ENCODE measurements around the gene SPOUT1. TPM values are rescaled to one million over a fixed set of nuclear protein-coding genes. Genes with fewer than 3 reads are reported as not detected.
"Not testable (repeated sequence)": the region's sequence is repeated elsewhere in the genome, so short reads cannot be mapped to it uniquely, and the experiment has no call there.

Gene SPOUT1
- total RNA-seq, 5 donors from 2014 or later (not counting 1 experiment from before 2014, with no cell fraction given) = 43.7 to 89.4 (median 82.6) TPM

DNA sequence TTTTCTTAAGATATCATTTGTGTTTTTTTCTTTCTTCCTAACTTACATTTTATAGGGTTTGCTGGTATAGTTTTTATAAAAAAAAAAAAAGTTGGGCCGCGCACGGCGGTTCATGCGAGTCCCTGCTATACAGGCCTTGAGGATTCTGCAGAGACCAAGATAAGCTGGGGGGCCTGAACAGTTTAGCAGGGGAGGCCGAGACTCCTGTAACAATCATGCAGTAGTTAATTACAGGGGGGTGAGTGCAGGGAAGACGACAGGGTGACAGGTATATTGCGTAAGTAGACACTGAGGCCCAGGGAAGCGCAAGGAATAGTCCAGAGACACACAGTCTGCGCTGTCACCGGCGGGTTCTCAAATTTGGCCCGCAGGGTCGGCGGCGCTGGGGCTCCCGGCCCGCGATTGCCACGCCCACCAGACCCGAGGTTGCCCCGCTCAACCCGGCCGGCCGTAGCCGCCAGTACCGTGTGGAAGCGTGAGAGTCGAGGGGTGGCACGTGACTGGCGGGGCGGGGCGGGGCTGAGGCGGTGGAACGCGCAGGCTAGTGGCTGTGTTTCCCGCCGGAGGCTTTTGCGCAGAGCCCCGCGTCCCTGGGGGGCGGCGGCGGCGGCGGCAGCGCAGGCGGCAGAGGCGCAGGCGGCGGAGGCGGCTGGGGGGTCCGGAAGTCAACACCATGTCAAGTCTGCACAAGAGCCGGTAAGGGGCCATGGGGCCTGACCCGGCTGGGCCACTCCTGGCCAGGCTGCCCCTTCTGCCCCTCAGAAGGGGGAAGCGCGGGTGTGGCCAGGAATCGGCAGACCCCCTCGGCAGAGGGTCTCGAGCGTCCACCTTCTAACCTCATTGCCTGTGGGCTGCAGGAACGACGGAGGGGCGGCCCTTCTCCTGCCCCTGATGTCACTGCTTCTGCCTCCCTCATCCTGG, 42.7 kb downstream of the SPOUT1 start, which contains the start of gene TBC1D13:
Gene TBC1D13, plus strand, starts transcription at position 573 of the 921 bp plus-strand sequence. Its CDS starts 101 bp downstream, at position 674.
- Histone ChIP-seq H3K27ac (ENCODE audit: low read length) (peak within 1 kb of the TSS; percentile 73), H3K36me3 (ENCODE audit: control insufficient read depth in 2 of 2, extremely low read depth in 1 of 2, insufficient read depth in 1 of 2, low read length in 1 of 2) (peaks cover 13 to 23% of the 10 kb centered on the region in 2 donors), H3K27me3 (replicated peaks in 1 of 2; ENCODE audit: control insufficient read depth in 2 of 2, extremely low read depth in 1 of 2, insufficient read depth in 2 of 2, low read length in 1 of 2) (no peaks in the 10 kb centered on the region), H3K4me1 (ENCODE audit: control insufficient read depth in 1 of 2, extremely low read depth in 1 of 2, insufficient read depth in 2 of 2, low read length in 2 of 2) (peaks cover 10 to 24% of the 10 kb centered on the region in 2 experiments), H3K4me3 (ENCODE audit: control insufficient read depth in 1 of 2, extremely low read depth in 1 of 2, low read length in 1 of 2) (peak within 1 kb of the TSS; percentile 84 to 96), H3K9me3 (no peaks in the 10 kb centered on the region)
- DNase-seq (peak; percentile 77 to 94 (median 88)), ATAC-seq (replicated peaks in 1 of 4) (peak; percentile 95 to 97 (median 96))
- 8% methylated on average over 61 of the region's 64 CpGs for WGBS (ENCODE audit: insufficient coverage)
- CTCF ChIA-PET = interaction anchor here in 1 of 2 donors (0.7 kb wide), 1 partner anchor 1003 kb away, joined by 3 read pairs; no protein-coding TSS in a partner anchor
- POLR2A ChIA-PET = no interaction called here
- peak within 1 kb of the TSS; percentile 89 to 97 (median 91) for H3K4me3 Mint-ChIP-seq
- no peaks in the 10 kb centered on the region for H3K27me3 Mint-ChIP-seq
- peaks cover 16 to 28% (median 21%) of the 10 kb centered on the region in 3 donors for H3K4me1 Mint-ChIP-seq
- no peaks in the 10 kb centered on the region for H3K9me3 Mint-ChIP-seq
- peak within 1 kb of the TSS; percentile 91 to 92 for H3K27ac Mint-ChIP-seq
- peaks cover 10% of the 10 kb centered on the region for H3K36me3 Mint-ChIP-seq

DNA sequence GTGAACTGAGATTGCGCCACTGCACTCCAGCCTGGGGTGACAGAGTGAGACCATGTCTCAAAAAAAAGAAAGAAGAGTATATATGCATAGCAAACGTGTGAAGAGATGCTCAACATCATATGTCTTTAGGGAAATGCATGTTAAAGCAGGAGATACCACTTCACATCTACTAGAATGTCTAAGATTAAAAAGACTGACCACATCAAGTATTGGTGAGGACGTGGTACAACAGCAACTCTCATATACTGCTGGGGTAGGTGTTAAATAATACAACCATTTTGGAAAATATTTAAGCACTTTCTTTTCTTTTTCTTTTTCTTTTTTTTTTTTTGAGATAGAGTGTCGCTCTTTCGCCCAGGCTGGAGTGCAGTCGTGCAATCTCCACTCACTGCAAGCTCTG, 44.2 kb downstream of the SPOUT1 start:
- ChIA-PET POLR2A (interaction anchor here in 1 of 2 donors (0.6 to 0.7 kb wide), 3 partner anchors 61 to 132 kb away, joined by 3 to 6 read pairs (median 4); no protein-coding TSS in a partner anchor), CTCF (interaction anchor here in 1 of 2 donors (0.6 kb wide), 2 partner anchors 13 to 78 kb away, joined by 4 to 9 read pairs; no protein-coding TSS in a partner anchor)
- peaks cover 0 to 4% (median 2%) of the 10 kb centered on the region in 3 donors for H3K9me3 Mint-ChIP-seq
- peaks cover 6% of the 10 kb centered on the region for H3K36me3 Mint-ChIP-seq
- WGBS (ENCODE audit: insufficient coverage) = no CpG with 5 or more reads among the region's 6 CpGs
- Histone ChIP-seq H3K4me1 (ENCODE audit: control insufficient read depth in 1 of 2, extremely low read depth in 1 of 2, insufficient read depth in 2 of 2, low read length in 2 of 2) (peaks cover 10 to 24% of the 10 kb centered on the region in 2 experiments), H3K4me3 (ENCODE audit: control insufficient read depth in 1 of 2, extremely low read depth in 1 of 2, low read length in 1 of 2) (no peak overlapping the region), H3K36me3 (ENCODE audit: control insufficient read depth in 2 of 2, extremely low read depth in 1 of 2, insufficient read depth in 1 of 2, low read length in 1 of 2) (peaks cover under 1 to 8% of the 10 kb centered on the region in 2 donors), H3K27me3 (replicated peaks in 1 of 2; ENCODE audit: control insufficient read depth in 2 of 2, extremely low read depth in 1 of 2, insufficient read depth in 2 of 2, low read length in 1 of 2) (no peaks in the 10 kb centered on the region), H3K9me3 (no peaks in the 10 kb centered on the region), H3K27ac (ENCODE audit: low read length) (no peak overlapping the region)
- H3K4me3 Mint-ChIP-seq = peak overlapping the region; percentile 4 to 34 (median 9)
- DNase-seq = no peak
- H3K27me3 Mint-ChIP-seq = no peaks in the 10 kb centered on the region
- ATAC-seq (replicated peaks in 1 of 4) = no peak
- H3K4me1 Mint-ChIP-seq = peaks cover 16 to 28% (median 21%) of the 10 kb centered on the region in 3 donors
- H3K27ac Mint-ChIP-seq = peak overlapping the region in 1 of 2 donors; percentile 46

DNA sequence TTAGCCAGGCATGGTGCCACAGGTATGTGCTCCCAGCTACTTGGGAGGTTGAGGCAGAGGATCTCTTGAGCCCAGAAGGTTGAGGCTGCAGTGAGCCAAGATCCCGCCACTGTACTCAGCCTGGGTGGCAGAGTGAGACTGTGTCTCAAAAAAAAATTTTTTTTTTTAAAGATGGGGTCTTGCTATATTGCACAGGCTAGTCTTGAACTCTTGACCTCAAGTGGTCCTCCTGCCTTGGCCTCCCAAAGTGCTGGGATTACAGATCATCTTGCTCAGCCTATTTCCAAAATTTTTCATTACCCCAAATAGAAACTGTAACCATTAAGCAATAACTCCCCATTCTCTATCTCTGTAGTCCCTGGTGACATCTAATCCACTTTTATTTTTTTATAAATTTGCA, 46.9 kb downstream of the SPOUT1 start:
- ATAC-seq (replicated peaks in 1 of 4) (no peak), DNase-seq (no peak)
- Histone ChIP-seq H3K36me3 (ENCODE audit: control insufficient read depth in 2 of 2, extremely low read depth in 1 of 2, insufficient read depth in 1 of 2, low read length in 1 of 2) (no peaks in the 10 kb centered on the region), H3K27ac (ENCODE audit: low read length) (no peak overlapping the region), H3K4me3 (ENCODE audit: control insufficient read depth in 1 of 2, extremely low read depth in 1 of 2, low read length in 1 of 2) (no peak overlapping the region), H3K9me3 (no peaks in the 10 kb centered on the region), H3K27me3 (replicated peaks in 1 of 2; ENCODE audit: control insufficient read depth in 2 of 2, extremely low read depth in 1 of 2, insufficient read depth in 2 of 2, low read length in 1 of 2) (no peaks in the 10 kb centered on the region), H3K4me1 (ENCODE audit: control insufficient read depth in 1 of 2, extremely low read depth in 1 of 2, insufficient read depth in 2 of 2, low read length in 2 of 2) (peaks cover 3 to 14% of the 10 kb centered on the region in 2 experiments)
- Mint-ChIP-seq H3K4me1 (peaks cover 0 to 10% (median 5%) of the 10 kb centered on the region in 3 donors), H3K36me3 (peaks cover 3% of the 10 kb centered on the region), H3K9me3 (peaks cover 0 to 4% (median 2%) of the 10 kb centered on the region in 3 donors), H3K27ac (no peak overlapping the region), H3K4me3 (no peak overlapping the region), H3K27me3 (no peaks in the 10 kb centered on the region)
- ChIA-PET CTCF (no interaction called here), POLR2A (interaction anchor here in 1 of 2 donors (0.5 to 1.0 kb wide), 2 partner anchors 10 to 1131 kb away, joined by 4 to 8 read pairs; no protein-coding TSS in a partner anchor)
- no CpG with 5 or more reads among the region's 1 CpG for WGBS (ENCODE audit: insufficient coverage)

DNA sequence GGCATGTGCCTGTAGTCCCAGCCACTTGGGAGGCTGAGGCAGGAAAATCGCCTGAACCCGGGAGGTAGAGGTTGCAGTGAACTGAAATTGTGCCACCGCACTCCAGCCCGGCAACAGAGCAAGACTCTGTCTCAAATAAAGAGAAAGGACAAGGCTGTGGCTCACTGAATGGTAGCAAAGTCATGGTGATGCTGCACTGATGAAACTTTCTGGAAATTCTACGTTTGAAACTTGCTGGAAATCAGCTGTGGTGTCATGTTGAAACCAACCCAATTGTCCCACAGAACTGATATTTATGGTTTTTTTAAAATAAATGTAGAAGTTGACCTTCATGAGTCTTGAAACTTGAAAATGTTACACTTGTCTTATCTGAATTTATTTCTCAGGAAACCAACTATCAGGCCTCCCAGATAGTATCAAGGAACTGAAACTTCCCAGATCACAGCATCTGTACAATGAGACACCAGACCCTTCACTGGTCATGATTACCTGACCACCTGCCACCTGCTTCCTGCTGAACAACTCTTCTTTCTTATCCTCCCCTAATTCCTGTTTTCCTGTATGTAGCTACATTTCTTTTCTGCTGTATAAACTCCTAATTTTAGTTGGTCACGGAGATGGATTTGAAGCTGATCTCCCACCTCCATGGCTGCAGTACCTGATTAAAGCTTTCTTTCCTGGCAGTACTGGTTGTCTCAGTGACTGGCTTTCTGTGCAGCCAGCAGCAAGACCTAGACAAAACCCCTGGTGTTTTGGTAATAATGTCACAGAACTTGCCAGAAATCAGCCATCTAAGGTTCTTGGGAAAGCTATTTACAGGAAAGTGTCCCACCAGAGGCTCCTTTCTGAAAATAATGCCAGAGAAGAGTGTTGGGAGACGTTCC, 48.2 kb downstream of the SPOUT1 start:
- Histone ChIP-seq H3K27me3 (replicated peaks in 1 of 2; ENCODE audit: control insufficient read depth in 2 of 2, extremely low read depth in 1 of 2, insufficient read depth in 2 of 2, low read length in 1 of 2) (no peaks in the 10 kb centered on the region), H3K9me3 (no peaks in the 10 kb centered on the region), H3K36me3 (ENCODE audit: control insufficient read depth in 2 of 2, extremely low read depth in 1 of 2, insufficient read depth in 1 of 2, low read length in 1 of 2) (no peaks in the 10 kb centered on the region), H3K4me3 (ENCODE audit: control insufficient read depth in 1 of 2, extremely low read depth in 1 of 2, low read length in 1 of 2) (no peak overlapping the region), H3K4me1 (ENCODE audit: control insufficient read depth in 1 of 2, extremely low read depth in 1 of 2, insufficient read depth in 2 of 2, low read length in 2 of 2) (peaks cover 0 to 5% of the 10 kb centered on the region in 2 experiments), H3K27ac (ENCODE audit: low read length) (no peak overlapping the region)
- ChIA-PET CTCF (interaction anchor here in 1 of 2 donors (1.1 kb wide), 1 partner anchor 36 kb away, joined by 3 read pairs; no protein-coding TSS in a partner anchor), POLR2A (no interaction called here)
- peaks cover 0 to 4% (median 2%) of the 10 kb centered on the region in 3 donors for H3K9me3 Mint-ChIP-seq
- no peak overlapping the region for H3K27ac Mint-ChIP-seq
- peaks cover 3% of the 10 kb centered on the region for H3K36me3 Mint-ChIP-seq
- WGBS (ENCODE audit: insufficient coverage) = 90% methylated on average over 5 of the region's 7 CpGs
- no peak for DNase-seq
- no peak for ATAC-seq (replicated peaks in 1 of 4)
- H3K4me1 Mint-ChIP-seq = peaks cover 0 to under 1% (median 0%) of the 10 kb centered on the region in 3 donors
- no peak overlapping the region for H3K4me3 Mint-ChIP-seq
- no peaks in the 10 kb centered on the region for H3K27me3 Mint-ChIP-seq

DNA sequence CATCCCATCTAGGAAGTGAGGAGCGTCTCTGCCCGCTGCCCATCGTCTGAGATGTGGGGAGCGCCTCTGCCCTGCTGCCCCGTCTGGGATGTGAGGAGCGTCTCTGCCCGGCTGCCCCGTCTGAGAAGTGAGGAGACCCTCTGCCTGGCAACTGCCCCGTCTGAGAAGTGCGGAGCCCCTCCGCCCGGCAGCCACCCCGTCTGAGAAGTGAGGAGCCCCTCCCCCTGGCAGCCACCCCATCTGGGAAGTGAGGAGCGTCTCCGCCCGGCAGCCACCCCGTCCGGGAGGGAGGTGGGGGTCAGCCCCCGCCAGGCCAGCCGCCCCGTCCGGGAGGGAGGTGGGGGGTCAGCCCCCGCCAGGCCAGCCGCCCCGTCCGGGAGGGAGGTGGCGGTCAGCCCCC, 49.5 kb downstream of the SPOUT1 start:
- DNase-seq; H3K36me3 ChIP-seq (ENCODE audit: control insufficient read depth in 2 of 2, extremely low read depth in 1 of 2, insufficient read depth in 1 of 2, low read length in 1 of 2); H3K27ac ChIP-seq (ENCODE audit: low read length); H3K4me3 ChIP-seq (ENCODE audit: control insufficient read depth in 1 of 2, extremely low read depth in 1 of 2, low read length in 1 of 2); H3K4me1 Mint-ChIP-seq; CTCF ChIA-PET; H3K36me3 Mint-ChIP-seq; ATAC-seq (replicated peaks in 1 of 4); H3K4me1 ChIP-seq (ENCODE audit: control insufficient read depth in 1 of 2, extremely low read depth in 1 of 2, insufficient read depth in 2 of 2, low read length in 2 of 2); H3K27ac Mint-ChIP-seq; POLR2A ChIA-PET; H3K4me3 Mint-ChIP-seq; H3K27me3 ChIP-seq (replicated peaks in 1 of 2; ENCODE audit: control insufficient read depth in 2 of 2, extremely low read depth in 1 of 2, insufficient read depth in 2 of 2, low read length in 1 of 2); H3K9me3 Mint-ChIP-seq; H3K27me3 Mint-ChIP-seq; H3K9me3 ChIP-seq: not testable (repeated sequence)
- 96% methylated on average over 4 of the region's 27 CpGs for WGBS (ENCODE audit: insufficient coverage)

Measured in T-cell (primary cell).